ENCODE results near the gene DNAJB2. TPM values are rescaled to one million over a fixed set of nuclear protein-coding genes. Genes with fewer than 3 reads are reported as not detected.

The DNAJB2 gene
- total and polyA plus RNA-seq, 2 of the 8 experiments (the other 6 are each of a cell fraction or from before 2014, with no cell fraction given), result 21.0 to 26.3 TPM

- no peak for DNase-seq (ENCODE audit: low read depth in 1 of 2, low spot score in 2 of 2)
- CTCF ChIA-PET (ENCODE audit: partially characterized antibody), result interaction anchor here (1.2 to 1.8 kb wide), 3 partner anchors 18 to 75 kb away, joined by 3 to 6 read pairs (median 4); no protein-coding TSS in a partner anchor
These were observed 48.6 kb downstream of the DNAJB2 start for GRCh38 chr2:219327719-219328118.

More at GRCh38 chr2:219327719-219328118, 48.6 kb downstream of the DNAJB2 start:
- H3K79me2 ChIP-seq (ENCODE audit: control insufficient read depth in 1 of 2, insufficient read depth in 2 of 2, low read length in 2 of 2), result no peaks in the 10 kb centered on the region
- no peak overlapping the region for H3K18ac ChIP-seq (ENCODE audit: extremely low read depth, low read length)
- no peak for TF ChIP-seq FOSL1 (IDR thresholded peaks at IDR 0.05; ENCODE audit: insufficient read depth, low read depth, low read length)
- TF ChIP-seq GTF2F1 (IDR thresholded peaks at IDR 0.05; ENCODE audit: borderline replicate concordance, low read depth, low read length), result no peak
- no peak for TF ChIP-seq CREB1 (IDR thresholded peaks at IDR 0.05)
- no peak for TF ChIP-seq PHF8 (conservative IDR thresholded peaks at IDR 0.05; ENCODE audit: low read depth, low read length)
- TF ChIP-seq CBX5 (IDR thresholded peaks at IDR 0.05; ENCODE audit: low read depth, low read length), result no peak
- no peak for TF ChIP-seq RFX5 (IDR thresholded peaks at IDR 0.05; ENCODE audit: borderline replicate concordance, low read depth, low read length)
- TF ChIP-seq SRF (IDR thresholded peaks at IDR 0.05; ENCODE audit: low read depth, low read length), result no peak
- TF ChIP-seq RNF2 (IDR thresholded peaks at IDR 0.05; ENCODE audit: borderline replicate concordance, low read depth, low read length, missing control alignments, poor library complexity, severe bottlenecking), result no peak
- no peak for TF ChIP-seq TBP (IDR thresholded peaks at IDR 0.05; ENCODE audit: low read depth, low read length)
- no peak for TF ChIP-seq BCL11A (IDR thresholded peaks at IDR 0.05; ENCODE audit: low read depth in 2 of 2, low read length in 2 of 2)
- TF ChIP-seq SAP30 (IDR thresholded peaks at IDR 0.05; ENCODE audit: insufficient read depth, insufficient replicate concordance, low read length), result no peak
- no peak overlapping the region for H3K9ac ChIP-seq (replicated peaks in 1 of 4; ENCODE audit: extremely low read depth in 1 of 4, low read depth in 3 of 4, low read length in 3 of 4)
- no peak overlapping the region for H2BK20ac ChIP-seq (ENCODE audit: low read length)
- H2BK15ac ChIP-seq (ENCODE audit: low read length), result no peak overlapping the region
- H2BK5ac ChIP-seq (ENCODE audit: low read depth, low read length), result no peak overlapping the region
- FAIRE-seq, result no peak
- POLR2A ChIA-PET (ENCODE audit: partially characterized antibody), result no interaction called here
- H2AFZ ChIP-seq (ENCODE audit: low read length), result no peak overlapping the region
- no peaks in the 10 kb centered on the region for H3K36me3 ChIP-seq (ENCODE audit: control insufficient read depth in 2 of 4, insufficient read depth in 4 of 4, low read length in 3 of 4)
- peaks cover 11 to 32% (median 23%) of the 10 kb centered on the region in 4 experiments for H3K27me3 ChIP-seq (replicated peaks in 1 of 4; ENCODE audit: control insufficient read depth in 3 of 4, extremely low read depth in 1 of 4, insufficient read depth in 3 of 4, low read length in 3 of 4)
- no peak overlapping the region for H3K23ac ChIP-seq (ENCODE audit: insufficient read length)
- no peaks in the 10 kb centered on the region for H4K20me1 ChIP-seq (replicated peaks in 1 of 2; ENCODE audit: control insufficient read depth in 1 of 2, insufficient read depth in 2 of 2, low read length in 2 of 2)
- no peak overlapping the region for H4K5ac ChIP-seq (ENCODE audit: insufficient read length, low read depth, low read length)
- peaks cover 2% of the 10 kb centered on the region; the same call in 1 of the 2 replicates for H3K23me2 ChIP-seq (ENCODE audit: low read depth, low read length)
- peaks cover 0 to 2% (median 0%) of the 10 kb centered on the region in 4 experiments; a peak in 3 of 7 replicates for H3K4me1 ChIP-seq (replicated peaks in 1 of 4; ENCODE audit: control insufficient read depth in 3 of 4, insufficient read depth in 4 of 4, low read length in 3 of 4)
- H2BK12ac ChIP-seq (ENCODE audit: low read depth, low read length), result no peak overlapping the region
- H2BK120ac ChIP-seq (replicated peaks; ENCODE audit: low read depth, low read length), result no peak overlapping the region
- H3K4ac ChIP-seq (replicated peaks; ENCODE audit: insufficient read length, low read depth, low read length), result no peak overlapping the region
- H3K79me1 ChIP-seq (ENCODE audit: low read depth, low read length), result no peaks in the 10 kb centered on the region
- no peak overlapping the region for H3K4me3 ChIP-seq (ENCODE audit: extremely low read depth in 1 of 4, insufficient read depth in 2 of 4, low read depth in 3 of 4, low read length in 4 of 4)
- H3K14ac ChIP-seq (ENCODE audit: insufficient read length), result no peak overlapping the region
- H2AK5ac ChIP-seq (ENCODE audit: low read depth, low read length), result no peak overlapping the region
- no peak overlapping the region for H3K56ac ChIP-seq (replicated peaks; ENCODE audit: insufficient read length, low read depth, low read length)
- 87% methylated on average over 2 of the region's 2 CpGs; no CpG with 5 or more reads in 1 of the 2 experiments for WGBS, 2 experiments (ENCODE audit: extremely low coverage in 1 of 2, insufficient coverage in 1 of 2, insufficient read length in 1 of 2, insufficient replicate concordance in 2 of 2, low coverage in 1 of 2, low lambda C conversion rate in 2 of 2, missing lambda C conversion rate in 1 of 2)
- no peak overlapping the region for H4K91ac ChIP-seq (replicated peaks; ENCODE audit: insufficient read length, low read length)
- H3K4me2 ChIP-seq (ENCODE audit: insufficient read depth in 1 of 2, low read depth in 2 of 2, low read length in 2 of 2), result no peak overlapping the region
- no peaks in the 10 kb centered on the region for H3K9me3 ChIP-seq (ENCODE audit: insufficient read depth in 2 of 2, low read depth in 1 of 2, low read length in 1 of 2)
- H3K27ac ChIP-seq (ENCODE audit: low read depth, low read length), result no peak overlapping the region
- no peak overlapping the region for H4K8ac ChIP-seq (ENCODE audit: extremely low read depth, insufficient read depth, low read length)

Measured in H1 (cell line).